ENCODE data around the gene BMPR1A.

GRCh38 chr10:86790394-86790793, 34.0 kb downstream of the BMPR1A start:
- TF ChIP-seq, protein P1, sequence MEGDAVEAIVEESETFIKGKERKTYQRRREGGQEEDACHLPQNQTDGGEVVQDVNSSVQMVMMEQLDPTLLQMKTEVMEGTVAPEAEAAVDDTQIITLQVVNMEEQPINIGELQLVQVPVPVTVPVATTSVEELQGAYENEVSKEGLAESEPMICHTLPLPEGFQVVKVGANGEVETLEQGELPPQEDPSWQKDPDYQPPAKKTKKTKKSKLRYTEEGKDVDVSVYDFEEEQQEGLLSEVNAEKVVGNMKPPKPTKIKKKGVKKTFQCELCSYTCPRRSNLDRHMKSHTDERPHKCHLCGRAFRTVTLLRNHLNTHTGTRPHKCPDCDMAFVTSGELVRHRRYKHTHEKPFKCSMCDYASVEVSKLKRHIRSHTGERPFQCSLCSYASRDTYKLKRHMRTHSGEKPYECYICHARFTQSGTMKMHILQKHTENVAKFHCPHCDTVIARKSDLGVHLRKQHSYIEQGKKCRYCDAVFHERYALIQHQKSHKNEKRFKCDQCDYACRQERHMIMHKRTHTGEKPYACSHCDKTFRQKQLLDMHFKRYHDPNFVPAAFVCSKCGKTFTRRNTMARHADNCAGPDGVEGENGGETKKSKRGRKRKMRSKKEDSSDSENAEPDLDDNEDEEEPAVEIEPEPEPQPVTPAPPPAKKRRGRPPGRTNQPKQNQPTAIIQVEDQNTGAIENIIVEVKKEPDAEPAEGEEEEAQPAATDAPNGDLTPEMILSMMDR (IDR thresholded peaks at IDR 0.05; ENCODE audit: low read depth, low read length), result no peak
- no peak for TF ChIP-seq EZH2phosphoT487 (IDR thresholded peaks at IDR 0.05; ENCODE audit: low read depth)

All from OCI-LY3 (cell line).